Neural progenitor cell (in vitro differentiated cells): ENCODE results near the gene TRPC1. TPM values are rescaled to one million over a fixed set of nuclear protein-coding genes. Genes with fewer than 3 reads are reported as not detected.

Experiments used
- DNase-seq: peaks from one replicate; pipeline ENCODE4 v3.0.0-alpha.2; 2016; ENCODE audit warnings: low spot score
- H2AFZ ChIP-seq: fragments of 200-600 bp; sonication (generic); replicated peaks from 2 replicates; pipeline ENCODE4 v1.6.1; 2016; ENCODE audit warnings: antibody characterized with exemption
- H3F3A ChIP-seq: fragments of 200-600 bp; sonication (generic); 2 replicates; pipeline ENCODE4 v1.6.1; 2016; ENCODE audit warnings: antibody characterized with exemption, low read depth
- H3K27ac ChIP-seq: fragments of 200-600 bp; sonication (generic); 2 replicates; pipeline ENCODE4 v1.5.1; 2016; ENCODE audit warnings: mild to moderate bottlenecking
- H3K27me3 ChIP-seq: fragments of 200-600 bp; sonication (generic); 2 replicates; pipeline ENCODE4 v1.6.1; 2016; ENCODE audit warnings: mild to moderate bottlenecking, moderate library complexity
- H3K36me3 ChIP-seq: fragments of 200-600 bp; sonication (generic); 2 replicates; pipeline ENCODE4 v1.5.1; 2016
- H3K4me1 ChIP-seq: fragments of 200-600 bp; sonication (generic); 2 replicates; pipeline ENCODE4 v1.6.1; 2016; ENCODE audit warnings: mixed run types
- H3K4me2 ChIP-seq: fragments of 200-600 bp; sonication (generic); 2 replicates; pipeline ENCODE4 v1.6.1; 2016
- H3K4me3 ChIP-seq: fragments of 200-600 bp; sonication (generic); 2 replicates; pipeline ENCODE4 v1.5.1; 2016
- H3K79me2 ChIP-seq: fragments of 200-600 bp; sonication (generic); 2 replicates; pipeline ENCODE4 v1.6.1; 2016; ENCODE audit warnings: low read depth
- H3K9ac ChIP-seq: fragments of 200-600 bp; sonication (generic); 2 replicates; pipeline ENCODE4 v1.6.1; 2016
- H3K9me3 ChIP-seq: fragments of 200-600 bp; sonication (generic); 2 replicates; pipeline ENCODE4 v1.5.1; 2016; ENCODE audit warnings: low read depth
- H4K20me1 ChIP-seq: fragments of 200-600 bp; sonication (generic); 2 replicates; pipeline ENCODE4 v1.6.1; 2016; ENCODE audit warnings: low read depth
- H3K27ac Mint-ChIP-seq: 3 replicates; pipeline ENCODE4 v1.8.0; 2021; ENCODE audit warnings: mixed read lengths
- H3K27me3 Mint-ChIP-seq: 2 replicates; pipeline ENCODE4 v1.8.0; 2022; ENCODE audit warnings: low read depth, mild to moderate bottlenecking, inconsistent platforms, moderate library complexity, mixed read lengths; ENCODE audit not compliant: insufficient read depth
- H3K36me3 Mint-ChIP-seq: 3 replicates; pipeline ENCODE4 v1.8.0; 2021; ENCODE audit warnings: mixed read lengths
- H3K4me1 Mint-ChIP-seq: 3 replicates; pipeline ENCODE4 v1.8.0; 2021; ENCODE audit warnings: mixed read lengths
- H3K4me3 Mint-ChIP-seq: 3 replicates; pipeline ENCODE4 v1.8.0; 2021; ENCODE audit warnings: mild to moderate bottlenecking, moderate library complexity, mixed read lengths
- H3K9me3 Mint-ChIP-seq: 3 replicates; pipeline ENCODE4 v1.8.0; 2020; ENCODE audit warnings: mixed read lengths
- CTCF ChIP-seq: fragments of 200-600 bp; sonication (generic); IDR thresholded peaks from 2 replicates; pipeline ENCODE4 v1.5.1; 2017; ENCODE audit warnings: antibody characterized with exemption, mild to moderate bottlenecking
- EZH2 ChIP-seq: fragments of 200-600 bp; sonication (generic); IDR thresholded peaks from 2 replicates; pipeline ENCODE4 v1.6.1; 2017; ENCODE audit warnings: antibody characterized with exemption, mild to moderate bottlenecking, moderate library complexity
- EZH2phosphoT487 ChIP-seq: fragments of 200-600 bp; sonication (generic); IDR thresholded peaks from 2 replicates; pipeline ENCODE4 v1.6.1; 2017; ENCODE audit warnings: antibody characterized with exemption
- total RNA-seq: library from RNA; depleted of rRNA; stranded (reverse); fragments of >200 nt; gene quantifications from 2 replicates; pipeline ENCODE4 v1.2.3, GENCODE V29; 2015; ENCODE audit warnings: low replicate concordance

TRPC1 gene
- total RNA-seq, 1 donor from 2014 or later, result 36.4 TPM

DNA sequence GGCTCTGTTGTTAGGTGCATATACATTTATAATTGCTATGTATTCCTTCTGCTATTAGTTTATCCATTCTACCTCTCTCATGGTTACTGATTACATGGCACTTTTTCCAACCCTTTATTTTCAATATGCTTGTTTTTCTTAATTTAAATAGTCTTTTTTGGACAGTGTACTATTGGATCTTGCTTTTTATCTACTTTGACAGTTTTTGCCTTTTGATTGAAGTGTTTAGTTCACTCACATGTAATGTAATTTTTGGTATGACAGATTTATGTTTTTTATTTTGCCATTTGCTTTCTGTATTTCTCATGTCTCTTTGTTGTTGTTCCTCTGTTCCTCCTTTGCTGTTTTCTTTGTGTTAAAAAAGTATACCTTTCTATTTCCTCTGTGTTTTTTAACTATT is 44.5 kb downstream of the TRPC1 start:
- Histone ChIP-seq H3K4me3 (no peak overlapping the region), H3K27me3 (no peaks in the 10 kb centered on the region), H2AFZ (no peak overlapping the region), H3F3A (no peaks in the 10 kb centered on the region), H3K9ac (no peak overlapping the region), H3K4me1 (no peaks in the 10 kb centered on the region), H3K79me2 (peaks cover 4% of the 10 kb centered on the region), H3K27ac (no peak overlapping the region), H3K9me3 (no peaks in the 10 kb centered on the region), H3K36me3 (peaks cover 4% of the 10 kb centered on the region), H4K20me1 (no peaks in the 10 kb centered on the region), H3K4me2 (no peak overlapping the region)
- peaks cover 16% of the 10 kb centered on the region for H3K9me3 Mint-ChIP-seq
- H3K4me1 Mint-ChIP-seq, result no peaks in the 10 kb centered on the region
- H3K36me3 Mint-ChIP-seq, result peaks cover 49% of the 10 kb centered on the region
- no peaks in the 10 kb centered on the region for H3K27me3 Mint-ChIP-seq
- TF ChIP-seq EZH2phosphoT487, result no peak
- TF ChIP-seq EZH2, result no peak
- TF ChIP-seq CTCF, result no peak
- DNase-seq, result no peak
- no peak overlapping the region for H3K4me3 Mint-ChIP-seq
- no peak overlapping the region for H3K27ac Mint-ChIP-seq

- Mint-ChIP-seq H3K4me3 (no peak overlapping the region), H3K27me3 (no peaks in the 10 kb centered on the region), H3K9me3 (no peaks in the 10 kb centered on the region), H3K36me3 (peaks cover 10% of the 10 kb centered on the region), H3K27ac (no peak overlapping the region), H3K4me1 (no peaks in the 10 kb centered on the region)
- H3K4me2 ChIP-seq, result no peak overlapping the region
- DNase-seq, result no peak
- no peak overlapping the region for H3K27ac ChIP-seq
- no peaks in the 10 kb centered on the region for H4K20me1 ChIP-seq
- no peaks in the 10 kb centered on the region for H3K4me1 ChIP-seq
- no peak for TF ChIP-seq CTCF
- TF ChIP-seq EZH2, result no peak
- no peak for TF ChIP-seq EZH2phosphoT487
- H3K36me3 ChIP-seq, result no peaks in the 10 kb centered on the region
- H3K9ac ChIP-seq, result no peak overlapping the region
- H3K27me3 ChIP-seq, result no peaks in the 10 kb centered on the region
- no peaks in the 10 kb centered on the region for H3K9me3 ChIP-seq
- no peaks in the 10 kb centered on the region for H3F3A ChIP-seq
- H3K4me3 ChIP-seq, result no peak overlapping the region
- no peak overlapping the region for H2AFZ ChIP-seq
- H3K79me2 ChIP-seq, result no peaks in the 10 kb centered on the region
Observed at GRCh38 chr3:142777927-142778326, 54.1 kb downstream of the TRPC1 start.

GRCh38 chr3:142778541-142778940 is 54.7 kb downstream of the TRPC1 start:
- Histone ChIP-seq H3K36me3 (no peaks in the 10 kb centered on the region), H3K4me3 (no peak overlapping the region), H3K9me3 (no peaks in the 10 kb centered on the region), H3K27ac (no peak overlapping the region), H3K79me2 (no peaks in the 10 kb centered on the region), H3K27me3 (no peaks in the 10 kb centered on the region), H4K20me1 (no peaks in the 10 kb centered on the region), H3K4me2 (no peak overlapping the region), H2AFZ (no peak overlapping the region), H3F3A (no peaks in the 10 kb centered on the region), H3K9ac (no peak overlapping the region), H3K4me1 (no peaks in the 10 kb centered on the region)
- TF ChIP-seq CTCF, result no peak
- no peak overlapping the region for H3K4me3 Mint-ChIP-seq
- H3K9me3 Mint-ChIP-seq, result no peaks in the 10 kb centered on the region
- no peaks in the 10 kb centered on the region for H3K27me3 Mint-ChIP-seq
- no peak overlapping the region for H3K27ac Mint-ChIP-seq
- H3K36me3 Mint-ChIP-seq, result peaks cover 7% of the 10 kb centered on the region
- DNase-seq, result no peak
- H3K4me1 Mint-ChIP-seq, result no peaks in the 10 kb centered on the region

DNA sequence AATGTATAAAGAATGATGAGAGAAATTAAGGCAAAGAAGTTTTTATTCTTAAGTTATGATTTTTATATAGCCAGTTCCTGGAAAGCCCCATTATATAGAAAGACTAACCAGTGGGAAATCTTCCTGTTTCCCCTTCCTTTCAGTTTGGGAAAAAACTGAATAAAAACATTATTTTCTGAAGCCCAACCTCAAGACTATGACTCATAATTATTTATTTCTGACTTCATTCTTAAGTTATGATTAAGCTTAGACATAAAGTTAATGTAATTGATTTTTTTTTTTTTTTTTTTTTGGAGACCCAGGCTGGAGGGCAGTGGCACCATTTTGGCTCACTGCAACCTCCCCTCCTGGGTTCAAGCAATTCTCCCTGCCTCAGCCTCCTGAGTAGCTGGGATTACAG is 55.8 kb downstream of the TRPC1 start:
- Histone ChIP-seq H3K27me3 (no peaks in the 10 kb centered on the region), H3K36me3 (no peaks in the 10 kb centered on the region), H3K79me2 (no peaks in the 10 kb centered on the region), H4K20me1 (no peaks in the 10 kb centered on the region), H3K9me3 (no peaks in the 10 kb centered on the region), H2AFZ (no peak overlapping the region), H3F3A (no peaks in the 10 kb centered on the region), H3K4me1 (no peaks in the 10 kb centered on the region), H3K4me2 (no peak overlapping the region), H3K4me3 (no peak overlapping the region), H3K27ac (no peak overlapping the region), H3K9ac (no peak overlapping the region)
- no peak for DNase-seq
- no peaks in the 10 kb centered on the region for H3K4me1 Mint-ChIP-seq
- no peak overlapping the region for H3K27ac Mint-ChIP-seq
- no peaks in the 10 kb centered on the region for H3K9me3 Mint-ChIP-seq
- H3K27me3 Mint-ChIP-seq, result no peaks in the 10 kb centered on the region
- peaks cover 5% of the 10 kb centered on the region for H3K36me3 Mint-ChIP-seq
- TF ChIP-seq EZH2phosphoT487, result no peak
- no peak for TF ChIP-seq CTCF
- TF ChIP-seq EZH2, result no peak
- H3K4me3 Mint-ChIP-seq, result no peak overlapping the region
